Endothelial cell (in vitro differentiated cells): ENCODE measurements around the gene RSPH3. TPM values are rescaled to one million over a fixed set of nuclear protein-coding genes. Genes with fewer than 3 reads are reported as not detected.

Experiments
- DNase-seq: peaks from one replicate; pipeline ENCODE4 v3.0.0; 2021; ENCODE audit warnings: low spot score
- H3K27ac Mint-ChIP-seq: one replicate; pipeline ENCODE4 v1.8.0; 2021; ENCODE audit warnings: mixed read lengths, inconsistent platforms; ENCODE audit not compliant: unreplicated experiment
- H3K27me3 Mint-ChIP-seq: one replicate; pipeline ENCODE4 v1.8.0; 2021; ENCODE audit warnings: mild to moderate bottlenecking, moderate library complexity, mixed read lengths, inconsistent platforms; ENCODE audit not compliant: unreplicated experiment
- H3K36me3 Mint-ChIP-seq: one replicate; pipeline ENCODE4 v1.8.0; 2021; ENCODE audit warnings: mild to moderate bottlenecking, low read depth, mixed read lengths, inconsistent platforms; ENCODE audit not compliant: unreplicated experiment
- H3K4me1 Mint-ChIP-seq: one replicate; pipeline ENCODE4 v1.8.0; 2021; ENCODE audit warnings: mild to moderate bottlenecking, mixed read lengths, inconsistent platforms; ENCODE audit not compliant: unreplicated experiment
- H3K4me3 Mint-ChIP-seq: one replicate; pipeline ENCODE4 v1.8.0; 2021; ENCODE audit warnings: mild to moderate bottlenecking, mixed read lengths, inconsistent platforms; ENCODE audit not compliant: unreplicated experiment
- H3K9me3 Mint-ChIP-seq: one replicate; pipeline ENCODE4 v1.8.0; 2021; ENCODE audit warnings: mixed read lengths, inconsistent platforms; ENCODE audit not compliant: unreplicated experiment
- CTCF ChIP-seq: fragments of 200-600 bp; sonication (generic); IDR thresholded peaks from one replicate; pipeline ENCODE4 v1.5.0; 2021; ENCODE audit warnings: antibody characterized with exemption; ENCODE audit not compliant: unreplicated experiment
- total RNA-seq: library from RNA; stranded (reverse); fragmentation: NEBNext Ultra II Directional; extraction: Animal tissue kit (Norgen Biotek cat#: 25700); gene quantifications from one replicate; pipeline ENCODE4 v1.2.1, GENCODE V29; 2021; ENCODE audit not compliant: unreplicated experiment

RSPH3 gene
- total RNA-seq, 1 donor from 2014 or later = 4.4 TPM

DNA sequence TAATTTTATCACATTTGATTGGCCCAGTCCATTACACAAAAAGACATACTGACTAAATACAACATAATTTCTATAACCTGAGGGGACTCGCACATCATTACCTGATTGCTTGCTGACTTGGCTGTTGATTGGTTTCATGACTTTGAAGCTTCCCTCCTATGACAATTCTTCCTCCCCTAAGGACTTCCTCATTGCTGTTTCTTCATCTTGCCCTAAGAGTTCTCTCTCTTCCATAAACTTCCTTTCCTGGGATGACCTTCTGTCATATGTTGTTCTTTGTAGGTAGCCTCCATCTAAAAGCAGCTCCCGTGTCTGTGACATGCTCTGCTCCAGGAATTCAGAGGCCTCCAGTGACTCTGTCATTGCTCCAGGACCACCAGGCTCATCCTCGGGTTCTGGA lies 22.6 kb downstream of the RSPH3 start:
- Mint-ChIP-seq H3K27me3 (no peaks in the 10 kb centered on the region), H3K4me3 (no peak overlapping the region), H3K36me3 (no peaks in the 10 kb centered on the region), H3K4me1 (no peaks in the 10 kb centered on the region), H3K9me3 (no peaks in the 10 kb centered on the region), H3K27ac (no peak overlapping the region)
- no peak for DNase-seq
- TF ChIP-seq CTCF = no peak

GRCh38 chr6:158972241-158973233 lies 27.5 kb downstream of the RSPH3 start:
- Mint-ChIP-seq H3K4me1 (no peaks in the 10 kb centered on the region), H3K9me3 (peaks cover 8% of the 10 kb centered on the region), H3K27me3 (no peaks in the 10 kb centered on the region), H3K27ac (no peak overlapping the region), H3K4me3 (no peak overlapping the region), H3K36me3 (peaks cover 8% of the 10 kb centered on the region)
- TF ChIP-seq CTCF = peak; percentile 84
- DNase-seq = no peak

DNA sequence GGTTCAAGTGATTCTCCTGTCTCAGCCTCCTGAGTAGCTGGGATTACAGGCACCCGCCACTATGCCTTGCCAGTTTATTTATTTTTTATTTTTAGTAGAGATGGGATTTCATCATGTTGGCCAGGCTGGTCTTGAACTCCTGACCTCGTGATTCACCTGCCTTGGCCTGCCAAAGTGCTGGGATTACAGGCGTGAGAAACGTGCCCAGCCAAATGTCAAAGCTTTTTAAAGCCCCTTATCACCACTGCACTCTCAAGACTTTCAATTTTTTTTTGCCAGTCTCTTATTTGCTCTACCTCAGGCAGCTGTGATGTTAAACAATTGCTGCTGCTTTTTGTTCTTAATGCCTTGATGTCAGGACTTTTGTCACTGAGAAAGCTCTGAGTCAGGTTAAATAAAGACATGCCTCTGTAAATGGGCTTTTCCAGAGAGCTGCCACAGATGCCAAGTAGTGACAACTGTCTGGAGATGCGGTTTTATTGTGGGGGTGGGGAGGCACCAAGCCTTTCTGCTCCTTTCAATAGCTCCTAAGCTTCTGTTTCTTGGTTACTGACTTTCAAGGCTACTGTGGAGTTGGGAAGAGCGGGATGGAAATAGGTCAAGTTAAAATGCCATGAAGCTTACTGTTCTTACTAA lies 29.2 kb downstream of the RSPH3 start:
- Mint-ChIP-seq H3K27me3 (no peaks in the 10 kb centered on the region), H3K9me3 (peaks cover 8% of the 10 kb centered on the region), H3K36me3 (peaks cover 8% of the 10 kb centered on the region), H3K27ac (no peak overlapping the region), H3K4me1 (no peaks in the 10 kb centered on the region), H3K4me3 (no peak overlapping the region)
- no peak for TF ChIP-seq CTCF
- no peak for DNase-seq

- DNase-seq = no peak
- peaks cover 8% of the 10 kb centered on the region for H3K36me3 Mint-ChIP-seq
- no peaks in the 10 kb centered on the region for H3K4me1 Mint-ChIP-seq
- no peak overlapping the region for H3K4me3 Mint-ChIP-seq
- TF ChIP-seq CTCF = no peak
- peaks cover 8% of the 10 kb centered on the region for H3K9me3 Mint-ChIP-seq
- no peaks in the 10 kb centered on the region for H3K27me3 Mint-ChIP-seq
- no peak overlapping the region for H3K27ac Mint-ChIP-seq
These were observed 30.9 kb downstream of the RSPH3 start for GRCh38 chr6:158969148-158969547.
